Measurements from ENCODE around the gene BDH1.
"Not testable (repeated sequence)": the region's sequence is repeated elsewhere in the genome, so short reads cannot be mapped to it uniquely, and the experiment has no call there.

The BDH1 gene

GRCh38 chr3:197520311-197521276 lies 35.2 kb downstream of the BDH1 start:
- peak; percentile 73 for DNase-seq (ENCODE audit: low spot score)

DNA sequence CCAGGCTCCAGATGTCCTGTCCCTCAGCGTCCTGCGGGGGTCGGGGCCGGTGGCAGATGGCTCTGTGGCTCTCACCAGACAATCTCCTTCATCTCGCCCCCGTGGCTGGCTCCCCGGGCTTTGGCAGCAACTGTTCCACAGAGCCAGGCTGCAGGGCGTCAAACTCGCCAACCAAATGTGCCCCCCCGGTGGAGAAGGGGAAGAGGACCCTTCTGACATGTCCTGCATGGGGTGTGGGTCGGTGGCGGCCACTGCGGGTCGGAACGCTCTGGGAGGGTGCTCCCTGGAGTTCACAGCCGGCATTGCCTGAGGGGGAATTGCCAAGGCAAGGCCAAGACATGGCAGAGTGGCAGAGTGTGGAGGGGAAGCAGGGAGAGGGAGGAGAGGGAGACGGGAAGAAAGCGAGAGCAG lies 36.0 kb downstream of the BDH1 start:
- no peak for DNase-seq (ENCODE audit: low spot score)

DNA sequence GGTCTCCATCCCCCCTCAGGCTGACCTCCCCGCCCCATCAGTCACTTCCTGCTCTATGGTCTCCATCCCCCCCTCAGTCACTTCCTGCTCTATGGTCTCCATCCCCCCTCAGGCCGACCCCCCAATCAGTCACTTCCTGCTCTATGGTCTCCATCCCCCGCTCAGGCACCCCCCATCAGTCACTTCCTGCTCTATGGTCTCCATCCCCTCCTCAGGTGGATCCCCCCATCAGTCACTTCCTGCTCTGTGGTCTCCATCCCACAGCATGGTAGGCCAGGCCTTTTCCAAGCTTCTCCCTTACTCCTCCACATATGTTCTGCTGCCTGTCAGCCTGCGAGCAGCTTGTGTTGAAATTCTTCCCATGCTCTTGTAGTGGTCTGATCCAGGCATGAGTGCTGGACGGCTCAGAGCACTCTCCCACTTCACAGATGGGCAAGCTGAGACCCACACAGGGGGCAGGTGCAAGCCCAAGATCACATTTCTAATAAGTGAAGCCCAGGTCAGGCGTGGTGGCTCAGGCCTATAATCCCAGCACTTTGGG lies 36.8 kb downstream of the BDH1 start:
- no peak for DNase-seq (ENCODE audit: low spot score)

GRCh38 chr3:197517922-197518683 lies 37.7 kb downstream of the BDH1 start:
- DNase-seq (ENCODE audit: low spot score), result not testable (repeated sequence)

- DNase-seq (ENCODE audit: low spot score), result not testable (repeated sequence)
These were observed 38.7 kb downstream of the BDH1 start for GRCh38 chr3:197516890-197517606.

DNA sequence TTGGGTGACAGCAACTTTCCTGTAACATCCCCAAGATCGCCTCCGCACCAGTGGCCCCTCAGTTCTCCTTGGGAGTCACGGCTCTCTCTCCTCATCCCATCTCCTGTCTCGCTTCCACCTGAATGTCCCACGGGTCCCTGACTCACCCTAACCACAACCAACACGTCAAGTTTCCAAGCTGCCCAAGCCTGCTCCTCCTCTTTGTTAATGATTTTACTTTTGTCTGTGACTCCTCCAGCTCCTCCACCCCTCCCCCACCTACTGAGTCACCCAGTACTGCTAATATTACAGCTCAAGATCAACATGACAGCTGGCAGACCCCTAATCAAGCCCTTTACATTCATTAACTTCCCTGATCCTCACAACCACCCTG lies 39.3 kb downstream of the BDH1 start:
- no peak for DNase-seq (ENCODE audit: low spot score)

DNA sequence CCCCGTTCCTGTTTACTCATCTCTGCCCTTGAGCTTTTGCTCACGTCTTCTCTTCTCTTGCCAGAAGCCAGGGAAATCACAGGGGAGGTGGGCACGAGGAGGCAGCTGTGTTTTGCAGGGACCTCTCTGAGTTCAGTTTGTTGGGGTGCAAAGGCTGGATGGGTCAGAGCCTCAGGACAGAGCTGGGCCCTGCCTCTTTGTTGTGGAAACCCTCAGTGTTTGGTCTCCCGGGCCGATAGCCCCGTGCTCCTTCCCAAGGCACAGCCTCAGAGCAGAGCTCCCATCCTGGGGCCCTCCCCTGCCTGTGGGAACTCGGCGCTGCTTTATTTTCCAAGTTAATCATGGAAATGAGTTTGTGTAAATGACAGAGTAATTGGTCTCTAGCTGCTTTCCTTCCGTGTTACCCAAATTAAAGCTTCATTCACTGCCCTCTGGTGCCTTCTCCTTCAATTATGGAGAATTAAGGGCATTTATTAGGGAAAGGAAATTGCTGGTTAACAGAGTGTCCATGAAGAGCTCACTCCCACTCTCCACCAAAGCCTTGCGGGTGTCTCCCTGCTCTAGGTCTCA lies 40.9 kb downstream of the BDH1 start:
- DNase-seq (ENCODE audit: low spot score), result no peak

- DNase-seq (ENCODE audit: low spot score), result no peak
These were observed 41.6 kb downstream of the BDH1 start for GRCh38 chr3:197513953-197514785.

DNA sequence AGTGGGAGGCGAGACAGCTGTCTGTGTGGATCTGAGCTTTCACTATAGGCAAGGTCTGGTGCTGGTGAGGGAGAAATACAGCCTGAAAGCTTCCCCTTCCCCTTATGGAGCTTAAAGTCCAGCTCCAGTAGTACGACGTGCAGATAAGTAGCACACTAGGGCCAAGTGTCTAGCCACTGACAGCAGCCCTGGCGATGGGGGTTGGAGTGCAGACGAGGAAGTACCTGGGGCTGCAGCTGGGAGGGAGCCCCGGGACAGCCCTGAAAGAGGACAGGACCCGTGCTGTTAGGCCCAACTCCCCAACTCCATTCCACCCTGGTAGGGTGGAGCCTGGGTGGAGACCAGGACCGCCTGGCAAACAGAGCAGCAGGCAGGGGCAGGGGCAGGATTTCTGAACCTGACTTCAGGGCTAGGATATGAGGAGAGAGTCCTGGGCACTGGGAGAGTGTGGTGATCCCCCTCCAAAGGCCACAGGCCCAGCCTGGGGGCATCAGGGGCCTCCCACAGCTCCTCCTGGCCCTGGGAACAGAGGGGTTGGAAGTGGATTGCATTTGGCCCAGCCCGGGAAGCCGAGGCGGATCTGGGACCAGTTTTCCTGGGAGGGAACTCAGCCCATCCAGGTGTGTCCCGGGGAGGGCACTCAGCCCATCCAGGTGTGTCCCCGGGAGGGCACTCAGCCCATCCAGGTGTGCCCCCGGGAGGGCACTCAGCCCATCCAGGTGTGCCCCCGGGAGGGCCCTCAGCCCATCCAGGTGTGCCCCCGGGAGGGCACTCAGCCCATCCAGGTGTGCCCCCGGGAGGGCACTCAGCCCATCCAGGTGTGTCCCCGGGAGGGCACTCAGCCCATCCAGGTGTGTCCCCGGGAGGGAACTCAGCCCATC lies 42.8 kb downstream of the BDH1 start:
- no peak for DNase-seq (ENCODE audit: low spot score)

GRCh38 chr3:197511853-197512635 lies 43.7 kb downstream of the BDH1 start:
- DNase-seq (ENCODE audit: low spot score), result peak; percentile 67

DNA sequence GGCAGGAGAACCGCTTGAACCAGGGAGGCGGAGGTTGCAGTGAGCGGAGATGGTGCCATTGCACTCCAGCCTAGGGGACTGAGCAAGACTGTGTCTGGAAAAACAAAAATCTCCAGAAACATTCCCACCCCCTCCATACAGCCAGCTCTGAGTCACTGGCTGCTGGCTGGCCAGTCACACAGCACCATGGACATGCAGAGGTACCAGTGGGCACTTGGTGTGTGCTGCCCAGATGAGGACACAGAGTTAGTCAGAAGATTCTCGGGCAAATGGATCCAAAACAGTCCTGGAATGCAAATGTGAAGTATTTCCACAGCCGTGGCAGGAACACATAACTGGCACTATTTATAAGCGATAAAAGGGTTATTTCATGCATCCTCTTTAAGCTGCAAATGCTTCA lies 44.6 kb downstream of the BDH1 start:
- no peak for DNase-seq (ENCODE audit: low spot score)

GRCh38 chr3:197510642-197511018 lies 45.1 kb downstream of the BDH1 start:
- DNase-seq (ENCODE audit: low spot score), result no peak

- no peak for DNase-seq (ENCODE audit: low spot score)
These were observed 46.6 kb downstream of the BDH1 start for GRCh38 chr3:197508924-197509775.

DNA sequence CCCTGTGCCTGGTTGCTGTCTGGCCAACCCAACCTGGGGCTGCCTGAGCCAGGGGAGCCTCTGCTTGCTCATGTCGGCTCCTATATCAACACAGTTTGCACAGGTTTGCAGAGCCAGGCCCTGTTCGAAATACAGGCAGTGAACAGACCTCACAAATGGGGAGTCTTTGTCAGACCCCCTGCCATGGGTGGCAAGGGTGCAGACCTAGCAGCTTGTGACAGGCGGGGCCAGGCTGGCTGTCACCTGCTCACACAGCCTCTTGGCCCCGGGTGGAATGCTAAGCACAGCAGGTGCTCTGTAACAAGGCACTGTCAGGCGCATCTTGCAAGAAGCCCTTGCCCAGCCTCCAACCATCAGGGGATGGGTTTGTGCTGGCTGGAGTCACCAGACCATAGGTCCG lies 47.3 kb downstream of the BDH1 start:
- DNase-seq (ENCODE audit: low spot score), result no peak

DNA sequence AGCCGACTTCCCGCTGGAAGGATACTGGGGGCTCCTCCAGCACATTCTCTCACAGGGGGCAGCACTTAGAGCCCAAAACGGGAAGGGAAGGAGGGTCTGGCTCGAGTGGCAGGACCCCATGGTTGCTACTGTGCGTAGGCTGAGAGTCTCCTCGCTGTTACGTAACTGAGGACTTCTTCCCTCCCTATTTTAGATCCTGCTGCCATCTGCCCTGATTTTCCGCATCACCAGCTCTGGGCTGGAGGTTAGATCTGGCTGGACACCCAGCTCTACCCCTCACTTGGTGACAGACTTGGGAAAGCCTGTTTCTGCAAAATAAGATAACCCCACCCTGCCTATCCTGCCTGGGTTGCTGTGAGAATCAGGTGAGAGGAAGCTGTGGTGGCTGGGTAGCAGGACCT lies 47.7 kb downstream of the BDH1 start:
- DNase-seq (ENCODE audit: low spot score), result no peak

DNA sequence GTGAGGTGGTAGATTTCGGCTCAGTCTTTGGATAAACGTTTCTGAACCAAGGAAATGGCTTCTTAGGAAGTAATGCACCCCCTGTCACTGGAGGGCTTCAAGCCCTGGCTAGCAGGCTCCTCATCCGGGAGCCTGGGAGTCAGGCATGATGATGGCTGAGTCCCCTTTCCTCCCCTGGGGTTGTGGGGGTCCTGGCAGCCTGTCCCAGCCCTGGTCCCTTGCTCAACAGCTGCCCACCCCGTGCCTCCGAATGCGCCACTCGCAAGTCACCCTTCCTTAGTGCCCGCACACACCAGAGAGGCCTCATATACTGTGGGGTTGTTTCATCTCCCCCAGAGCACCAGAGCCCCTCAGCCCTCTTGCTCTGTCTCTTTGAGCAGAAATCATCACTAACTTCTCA lies 48.2 kb downstream of the BDH1 start:
- no peak for DNase-seq (ENCODE audit: low spot score)

GRCh38 chr3:197507081-197507480 lies 48.7 kb downstream of the BDH1 start:
- no peak for DNase-seq (ENCODE audit: low spot score)
